Activated naive CD4-positive, alpha-beta T cell treated with anti-CD3 and anti-CD28 coated beads, Interleukin-2, amount 10 ng/mL, durations not matched to agents 7 days and 5 days (primary cell): ENCODE data around the gene PLEKHA7.
"Not testable (repeated sequence)": the region's sequence is repeated elsewhere in the genome, so short reads cannot be mapped to it uniquely, and the experiment has no call there.

ENCODE experiments used
- CTCF ChIA-PET: fragments of 350-600 bp; sonication (Branson Sonifier 250); formaldehyde crosslinking; loops from one replicate; lab custom pipeline; 2021; ENCODE audit warnings: antibody characterized with exemption; lab: Charles Lee
- DNase-seq: peaks from one replicate; pipeline ENCODE4 v3.0.0-alpha.2; 2020
- H3K27ac Mint-ChIP-seq: one replicate; pipeline ENCODE4 v1.8.0; 2021; ENCODE audit warnings: mild to moderate bottlenecking, moderate library complexity, mixed read lengths
- H3K27me3 Mint-ChIP-seq: one replicate; pipeline ENCODE4 v1.8.0; 2021; ENCODE audit warnings: mild to moderate bottlenecking, mixed read lengths
- H3K36me3 Mint-ChIP-seq: one replicate; pipeline ENCODE4 v1.8.0; 2021; ENCODE audit warnings: mixed read lengths
- H3K4me1 Mint-ChIP-seq: one replicate; pipeline ENCODE4 v1.8.0; 2021; ENCODE audit warnings: mixed read lengths
- H3K4me3 Mint-ChIP-seq: one replicate; pipeline ENCODE4 v1.8.0; 2021; ENCODE audit warnings: mild to moderate bottlenecking, moderate library complexity, mixed read lengths
- H3K9me3 Mint-ChIP-seq: one replicate; pipeline ENCODE4 v1.8.0; 2021; ENCODE audit warnings: mixed read lengths

Gene PLEKHA7

GRCh38 chr11:16977136-16977993 lies 36.8 kb downstream of the PLEKHA7 start:
- no peak overlapping the region for H3K4me3 Mint-ChIP-seq
- CTCF ChIA-PET: no interaction called here
- no peak for DNase-seq
- peaks cover 6% of the 10 kb centered on the region for H3K27me3 Mint-ChIP-seq
- H3K27ac Mint-ChIP-seq: no peak overlapping the region
- H3K4me1 Mint-ChIP-seq: no peaks in the 10 kb centered on the region
- H3K36me3 Mint-ChIP-seq: no peaks in the 10 kb centered on the region
- H3K9me3 Mint-ChIP-seq: no peaks in the 10 kb centered on the region

GRCh38 chr11:16976379-16976778 lies 37.8 kb downstream of the PLEKHA7 start:
- peaks cover 6% of the 10 kb centered on the region for H3K27me3 Mint-ChIP-seq
- H3K4me3 Mint-ChIP-seq: no peak overlapping the region
- CTCF ChIA-PET: no interaction called here
- H3K27ac Mint-ChIP-seq: no peak overlapping the region
- H3K4me1 Mint-ChIP-seq: no peaks in the 10 kb centered on the region
- no peak for DNase-seq
- H3K36me3 Mint-ChIP-seq: no peaks in the 10 kb centered on the region
- H3K9me3 Mint-ChIP-seq: no peaks in the 10 kb centered on the region

- Mint-ChIP-seq H3K36me3 (no peaks in the 10 kb centered on the region), H3K4me3 (no peak overlapping the region), H3K27me3 (peaks cover 6% of the 10 kb centered on the region), H3K4me1 (no peaks in the 10 kb centered on the region), H3K27ac (no peak overlapping the region), H3K9me3 (no peaks in the 10 kb centered on the region)
- CTCF ChIA-PET: no interaction called here
- DNase-seq: no peak
Observed at GRCh38 chr11:16975906-16976305, 38.3 kb downstream of the PLEKHA7 start.

GRCh38 chr11:16973338-16973964 lies 40.8 kb downstream of the PLEKHA7 start:
- no peak for DNase-seq
- no peak overlapping the region for H3K27ac Mint-ChIP-seq
- H3K9me3 Mint-ChIP-seq: no peaks in the 10 kb centered on the region
- CTCF ChIA-PET: no interaction called here
- H3K4me3 Mint-ChIP-seq: no peak overlapping the region
- no peaks in the 10 kb centered on the region for H3K36me3 Mint-ChIP-seq
- H3K27me3 Mint-ChIP-seq: peaks cover 6% of the 10 kb centered on the region
- no peaks in the 10 kb centered on the region for H3K4me1 Mint-ChIP-seq

GRCh38 chr11:16969010-16969999 lies 44.9 kb downstream of the PLEKHA7 start:
- H3K4me1 Mint-ChIP-seq: peaks cover under 1% of the 10 kb centered on the region
- CTCF ChIA-PET: interaction anchor here (1.0 to 1.6 kb wide), 3 partner anchors 17 to 185 kb away, joined by 3 to 4 read pairs (median 3); no protein-coding TSS in a partner anchor
- no peak overlapping the region for H3K27ac Mint-ChIP-seq
- peaks cover 6% of the 10 kb centered on the region for H3K27me3 Mint-ChIP-seq
- no peaks in the 10 kb centered on the region for H3K36me3 Mint-ChIP-seq
- DNase-seq: no peak
- H3K9me3 Mint-ChIP-seq: no peaks in the 10 kb centered on the region
- H3K4me3 Mint-ChIP-seq: no peak overlapping the region

GRCh38 chr11:16968196-16968595 lies 46.0 kb downstream of the PLEKHA7 start:
- DNase-seq: no peak
- Mint-ChIP-seq H3K27me3 (peaks cover 6% of the 10 kb centered on the region), H3K36me3 (no peaks in the 10 kb centered on the region), H3K4me1 (peaks cover 12% of the 10 kb centered on the region), H3K4me3 (no peak overlapping the region), H3K9me3 (peaks cover 2% of the 10 kb centered on the region), H3K27ac (no peak overlapping the region)
- CTCF ChIA-PET: no interaction called here

- DNase-seq: no peak
- Mint-ChIP-seq H3K27me3 (peaks cover 6% of the 10 kb centered on the region), H3K4me3 (no peak overlapping the region), H3K4me1 (peaks cover 23% of the 10 kb centered on the region), H3K27ac (no peak overlapping the region), H3K36me3 (no peaks in the 10 kb centered on the region), H3K9me3 (peaks cover 2% of the 10 kb centered on the region)
- CTCF ChIA-PET: interaction anchor here (0.7 to 0.8 kb wide), 2 partner anchors 9 to 21 kb away, joined by 3 to 4 read pairs; no protein-coding TSS in a partner anchor
Observed at GRCh38 chr11:16966930-16967671, 47.1 kb downstream of the PLEKHA7 start.

- Mint-ChIP-seq H3K36me3 (no peaks in the 10 kb centered on the region), H3K27me3 (peaks cover 12% of the 10 kb centered on the region), H3K4me3 (no peak overlapping the region), H3K4me1 (peaks cover 29% of the 10 kb centered on the region), H3K9me3 (peaks cover 2% of the 10 kb centered on the region), H3K27ac (no peak overlapping the region)
- CTCF ChIA-PET: no interaction called here
- no peak for DNase-seq
Observed at GRCh38 chr11:16964501-16964900, 49.7 kb downstream of the PLEKHA7 start.

- H3K36me3 Mint-ChIP-seq: no peaks in the 10 kb centered on the region
- H3K9me3 Mint-ChIP-seq: peaks cover 2% of the 10 kb centered on the region
- DNase-seq: no peak
- no peak overlapping the region for H3K27ac Mint-ChIP-seq
- H3K4me1 Mint-ChIP-seq: peaks cover 39% of the 10 kb centered on the region
- H3K4me3 Mint-ChIP-seq: no peak overlapping the region
- CTCF ChIA-PET: no interaction called here
- peaks cover 12% of the 10 kb centered on the region for H3K27me3 Mint-ChIP-seq
Observed at GRCh38 chr11:16963316-16963876, 50.8 kb downstream of the PLEKHA7 start.

GRCh38 chr11:16962589-16962988 lies 51.6 kb downstream of the PLEKHA7 start:
- H3K27me3 Mint-ChIP-seq, CTCF ChIA-PET, H3K36me3 Mint-ChIP-seq, H3K4me3 Mint-ChIP-seq, H3K9me3 Mint-ChIP-seq: not testable (repeated sequence)
- H3K4me1 Mint-ChIP-seq: peaks cover 39% of the 10 kb centered on the region
- peak overlapping the region; percentile 6 for H3K27ac Mint-ChIP-seq
- peak; percentile 39 for DNase-seq

- CTCF ChIA-PET: no interaction called here
- peaks cover 2% of the 10 kb centered on the region for H3K9me3 Mint-ChIP-seq
- no peak overlapping the region for H3K4me3 Mint-ChIP-seq
- DNase-seq: no peak
- H3K27ac Mint-ChIP-seq: no peak overlapping the region
- no peaks in the 10 kb centered on the region for H3K36me3 Mint-ChIP-seq
- H3K4me1 Mint-ChIP-seq: peaks cover 39% of the 10 kb centered on the region
- H3K27me3 Mint-ChIP-seq: peaks cover 5% of the 10 kb centered on the region
Observed at GRCh38 chr11:16962146-16962545, 52.1 kb downstream of the PLEKHA7 start.

- Mint-ChIP-seq H3K27me3 (peaks cover 5% of the 10 kb centered on the region), H3K4me1 (peaks cover 39% of the 10 kb centered on the region), H3K27ac (peak overlapping the region; percentile 49), H3K4me3 (no peak overlapping the region), H3K9me3 (peaks cover 2% of the 10 kb centered on the region), H3K36me3 (no peaks in the 10 kb centered on the region)
- CTCF ChIA-PET: interaction anchor here (1.2 kb wide), 1 partner anchor 13 kb away, joined by 3 read pairs; no protein-coding TSS in a partner anchor
- no peak for DNase-seq
Observed at GRCh38 chr11:16960250-16960649, 54.0 kb downstream of the PLEKHA7 start.

GRCh38 chr11:16959602-16960001 lies 54.6 kb downstream of the PLEKHA7 start:
- H3K9me3 Mint-ChIP-seq: peaks cover 2% of the 10 kb centered on the region
- H3K4me1 Mint-ChIP-seq: peaks cover 39% of the 10 kb centered on the region
- no peak overlapping the region for H3K4me3 Mint-ChIP-seq
- no peaks in the 10 kb centered on the region for H3K36me3 Mint-ChIP-seq
- H3K27me3 Mint-ChIP-seq: peaks cover 5% of the 10 kb centered on the region
- CTCF ChIA-PET: no interaction called here
- peak overlapping the region; percentile 69 for H3K27ac Mint-ChIP-seq
- DNase-seq: no peak
